Measurements from ENCODE around the gene NSL1. TPM values are rescaled to one million over a fixed set of nuclear protein-coding genes. Genes with fewer than 3 reads are reported as not detected.

The NSL1 gene
- total and polyA plus RNA-seq, 11 donors, result 9.8 to 38.0 (median 24.9) TPM

DNA sequence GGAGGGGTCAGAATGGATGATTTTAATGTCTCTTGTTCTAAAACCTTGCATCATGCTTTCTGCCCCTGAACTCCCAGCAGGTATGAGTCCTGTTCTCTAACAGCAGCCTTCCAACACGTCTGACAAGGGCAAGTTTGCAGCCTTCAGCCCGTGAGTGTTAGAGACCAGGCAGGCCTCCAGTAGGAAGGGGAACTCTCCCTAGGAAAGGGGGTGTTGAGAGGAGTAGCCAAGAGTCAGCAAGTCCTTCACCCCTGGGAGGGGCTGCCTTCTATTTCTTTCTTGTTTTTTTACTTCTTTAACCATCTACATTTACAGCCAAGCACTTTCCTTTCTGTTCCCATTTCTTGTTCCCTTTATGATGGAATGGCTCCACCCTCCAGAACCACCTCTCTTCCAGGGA lies 106.1 kb downstream of the NSL1 start:
- Histone ChIP-seq H3K4me3 (no peak overlapping the region), H3K4me1 (peaks cover 0 to 44% (median 0%) of the 10 kb centered on the region in 12 donors), H3K9me3 (no peaks in the 10 kb centered on the region), H3K36me3 (no peaks in the 10 kb centered on the region), H3K27ac (no peak overlapping the region), H3K27me3 (no peaks in the 10 kb centered on the region)
- 52 to 64% (median 59%) methylated on average over 2 of the region's 2 CpGs for WGBS, 4 donors
- no peak for TF ChIP-seq POLR2A (IDR thresholded peaks at IDR 0.05)
- TF ChIP-seq, protein P1, sequence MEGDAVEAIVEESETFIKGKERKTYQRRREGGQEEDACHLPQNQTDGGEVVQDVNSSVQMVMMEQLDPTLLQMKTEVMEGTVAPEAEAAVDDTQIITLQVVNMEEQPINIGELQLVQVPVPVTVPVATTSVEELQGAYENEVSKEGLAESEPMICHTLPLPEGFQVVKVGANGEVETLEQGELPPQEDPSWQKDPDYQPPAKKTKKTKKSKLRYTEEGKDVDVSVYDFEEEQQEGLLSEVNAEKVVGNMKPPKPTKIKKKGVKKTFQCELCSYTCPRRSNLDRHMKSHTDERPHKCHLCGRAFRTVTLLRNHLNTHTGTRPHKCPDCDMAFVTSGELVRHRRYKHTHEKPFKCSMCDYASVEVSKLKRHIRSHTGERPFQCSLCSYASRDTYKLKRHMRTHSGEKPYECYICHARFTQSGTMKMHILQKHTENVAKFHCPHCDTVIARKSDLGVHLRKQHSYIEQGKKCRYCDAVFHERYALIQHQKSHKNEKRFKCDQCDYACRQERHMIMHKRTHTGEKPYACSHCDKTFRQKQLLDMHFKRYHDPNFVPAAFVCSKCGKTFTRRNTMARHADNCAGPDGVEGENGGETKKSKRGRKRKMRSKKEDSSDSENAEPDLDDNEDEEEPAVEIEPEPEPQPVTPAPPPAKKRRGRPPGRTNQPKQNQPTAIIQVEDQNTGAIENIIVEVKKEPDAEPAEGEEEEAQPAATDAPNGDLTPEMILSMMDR (IDR thresholded peaks at IDR 0.05), result no peak
- ATAC-seq, result peak in 1 of 4 donors; percentile 16
- DNase-seq, result no peak
- intact Hi-C loops (cut with DNase I), result loop anchor here in 1 of 10 donors (5.0 kb wide), 1 partner anchor 272 kb away; no protein-coding TSS in a partner anchor

GRCh38 chr1:212684521-212685090 lies 107.0 kb downstream of the NSL1 start:
- H3K36me3 ChIP-seq, result no peaks in the 10 kb centered on the region
- DNase-seq, result no peak
- WGBS, 4 donors, result 90 to 96% (median 94%) methylated on average over 11 of the region's 11 CpGs
- TF ChIP-seq, protein P1 (IDR thresholded peaks at IDR 0.05), result no peak
- H3K27ac ChIP-seq, result no peak overlapping the region
- no peaks in the 10 kb centered on the region for H3K27me3 ChIP-seq
- H3K4me1 ChIP-seq, result peaks cover 0 to 44% (median 0%) of the 10 kb centered on the region in 12 donors
- no peak overlapping the region for H3K4me3 ChIP-seq
- ATAC-seq, result no peak
- intact Hi-C loops (cut with DNase I), result loop anchor here in 1 of 10 donors (5.0 kb wide), 1 partner anchor 273 kb away; no protein-coding TSS in a partner anchor
- H3K9me3 ChIP-seq, result no peaks in the 10 kb centered on the region

- Histone ChIP-seq H3K4me3 (no peak overlapping the region), H3K4me1 (peaks cover 0 to 45% (median 0%) of the 10 kb centered on the region in 12 donors), H3K9me3 (no peaks in the 10 kb centered on the region), H3K27me3 (no peaks in the 10 kb centered on the region), H3K27ac (no peak overlapping the region), H3K36me3 (no peaks in the 10 kb centered on the region)
- TF ChIP-seq POLR2A (IDR thresholded peaks at IDR 0.05), result no peak
- TF ChIP-seq, protein P1 (IDR thresholded peaks at IDR 0.05), result no peak
- WGBS, 4 donors, result 90 to 92% (median 91%) methylated on average over 6 of the region's 6 CpGs
- DNase-seq (no peak), ATAC-seq (no peak)
- intact Hi-C loops (cut with DNase I), result no loop called here
Measured at GRCh38 chr1:212684076-212684475, 107.5 kb downstream of the NSL1 start.

- 59 to 73% (median 65%) methylated on average over 7 of the region's 7 CpGs for WGBS, 4 donors
- H3K4me1 ChIP-seq, result peaks cover 0 to 53% (median 0%) of the 10 kb centered on the region in 12 donors
- no peaks in the 10 kb centered on the region for H3K36me3 ChIP-seq
- TF ChIP-seq POLR2A (IDR thresholded peaks at IDR 0.05), result no peak
- TF ChIP-seq, protein P1 (IDR thresholded peaks at IDR 0.05), result no peak
- no peaks in the 10 kb centered on the region for H3K27me3 ChIP-seq
- intact Hi-C loops (cut with DNase I), result no loop called here
- DNase-seq (peak in 3 of 5 donors; percentile 47 to 48 (median 47)), ATAC-seq (peak in 3 of 4 donors; percentile 47 to 78 (median 55))
- no peaks in the 10 kb centered on the region for H3K9me3 ChIP-seq
- H3K27ac ChIP-seq, result peak overlapping the region in 1 of 12 donors; percentile 51
- H3K4me3 ChIP-seq, result no peak overlapping the region
Measured at GRCh38 chr1:212683357-212683722, 108.2 kb downstream of the NSL1 start.

All from heart left ventricle (tissue), 16 donors.